GM15510 (cell line): ENCODE results near the gene PGR.

Source experiments
- POLR2A ChIP-seq: IDR thresholded peaks from 3 replicates; pipeline ENCODE4 v1.6.1; 2011; ENCODE audit warnings: borderline replicate concordance; ENCODE audit not compliant: insufficient read length; ENCODE audit errors: extremely low read depth

Gene PGR

GRCh38 chr11:101103433-101103832, 26.2 kb downstream of the PGR start:
- TF ChIP-seq POLR2A: no peak

- no peak for TF ChIP-seq POLR2A
Observed at GRCh38 chr11:101100601-101101000, 29.0 kb downstream of the PGR start.

GRCh38 chr11:101096036-101096704, 33.4 kb downstream of the PGR start:
- no peak for TF ChIP-seq POLR2A

GRCh38 chr11:101091781-101092180, 37.8 kb downstream of the PGR start:
- TF ChIP-seq POLR2A: no peak

GRCh38 chr11:101090679-101091270, 38.8 kb downstream of the PGR start:
- no peak for TF ChIP-seq POLR2A

- no peak for TF ChIP-seq POLR2A
Observed at GRCh38 chr11:101083335-101083734, 46.3 kb downstream of the PGR start.

- TF ChIP-seq POLR2A: no peak
Observed at GRCh38 chr11:101082813-101083212, 46.8 kb downstream of the PGR start.

- TF ChIP-seq POLR2A: no peak
Observed at GRCh38 chr11:101063706-101064105, 65.9 kb downstream of the PGR start.

GRCh38 chr11:101061606-101062005, 68.0 kb downstream of the PGR start:
- no peak for TF ChIP-seq POLR2A

GRCh38 chr11:101059331-101059730, 70.3 kb downstream of the PGR start:
- no peak for TF ChIP-seq POLR2A

GRCh38 chr11:101053492-101053891, 76.1 kb downstream of the PGR start:
- no peak for TF ChIP-seq POLR2A

- no peak for TF ChIP-seq POLR2A
Observed at GRCh38 chr11:101051677-101052076, 77.9 kb downstream of the PGR start.

- TF ChIP-seq POLR2A: no peak
Observed at GRCh38 chr11:101049813-101050212, 79.8 kb downstream of the PGR start.

- TF ChIP-seq POLR2A: no peak
Observed at GRCh38 chr11:101049123-101049522, 80.5 kb downstream of the PGR start.

GRCh38 chr11:101048479-101048878, 81.1 kb downstream of the PGR start:
- no peak for TF ChIP-seq POLR2A

GRCh38 chr11:101046947-101047346, 82.7 kb downstream of the PGR start:
- no peak for TF ChIP-seq POLR2A
